Mucosa of rectum (tissue), 2 donors: ENCODE measurements around the gene MAVS.

Experiments
- H3K27ac ChIP-seq, 2 donors: one replicate each; pipeline ENCODE4 v1.7.0; 2013; ENCODE audit warnings: inconsistent platforms in 2 of 2, low read depth in 2 of 2, low read length in 2 of 2
- H3K27me3 ChIP-seq, 2 donors: one replicate each; pipeline ENCODE4 v1.7.0; 2013; ENCODE audit warnings: low read length in 2 of 2; ENCODE audit not compliant: control insufficient read depth in 2 of 2, insufficient read depth in 2 of 2
- H3K36me3 ChIP-seq, 2 donors: one replicate each; pipeline ENCODE4 v1.7.0; 2013; ENCODE audit warnings: low read length in 2 of 2; ENCODE audit not compliant: control insufficient read depth in 2 of 2, insufficient read depth in 2 of 2
- H3K4me1 ChIP-seq, 2 donors: one replicate each; pipeline ENCODE4 v1.7.0; 2013; ENCODE audit warnings: low read length in 2 of 2, mild to moderate bottlenecking in 1 of 2; ENCODE audit not compliant: control insufficient read depth in 2 of 2, insufficient read depth in 2 of 2
- H3K4me3 ChIP-seq, 2 donors: one replicate each; pipeline ENCODE4 v1.7.0; 2013; ENCODE audit warnings: low read length in 2 of 2
- H3K9ac ChIP-seq, 2 donors: one replicate each; pipeline ENCODE4 v1.7.0; 2013; ENCODE audit warnings: low read length in 2 of 2, low read depth in 1 of 2, mild to moderate bottlenecking in 1 of 2
- H3K9me3 ChIP-seq, 2 donors: one replicate each; pipeline ENCODE4 v1.7.0; 2013; ENCODE audit warnings: low read length in 2 of 2; ENCODE audit not compliant: control insufficient read depth in 2 of 2
- donor health status: healthy.
- donor health status: Normal muscosa, but diverticular disease.

The MAVS gene

DNA sequence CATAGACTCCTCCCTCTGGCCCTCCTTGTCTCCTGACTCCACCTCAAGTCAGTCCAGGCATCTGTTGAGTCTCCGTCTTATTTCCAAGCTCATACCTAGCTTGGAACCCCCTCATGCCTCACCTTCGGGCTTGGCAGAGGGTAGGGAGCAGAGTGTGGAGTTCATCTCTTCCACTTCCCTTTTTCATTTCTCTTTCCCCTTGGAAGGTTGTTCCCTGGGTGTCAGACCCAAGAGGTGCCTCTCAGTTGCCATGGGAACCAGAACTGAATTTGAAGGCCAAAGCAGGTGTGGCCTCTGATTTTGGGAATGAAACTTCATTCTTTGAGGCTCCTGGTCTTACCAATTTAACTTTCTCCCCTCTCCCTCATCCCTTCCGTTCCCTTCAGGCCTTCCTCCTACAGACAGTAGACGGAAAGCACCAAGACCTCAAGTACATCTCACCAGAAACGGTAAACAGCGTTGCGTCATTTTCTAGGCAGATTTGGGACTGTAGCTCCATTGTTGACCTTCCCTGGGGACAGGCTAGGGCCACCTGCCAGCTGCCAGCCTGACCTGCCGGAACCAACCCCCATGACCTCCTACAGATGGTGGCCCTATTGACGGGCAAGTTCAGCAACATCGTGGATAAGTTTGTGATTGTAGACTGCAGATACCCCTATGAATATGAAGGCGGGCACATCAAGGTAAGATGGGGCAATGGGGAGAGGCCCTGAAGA, 44.0 kb upstream of the MAVS start:
- peaks cover 43 to 49% of the 10 kb centered on the region in 2 donors for H3K4me1 ChIP-seq
- no peak overlapping the region for H3K4me3 ChIP-seq
- no peak overlapping the region for H3K27ac ChIP-seq
- peaks cover 27 to 31% of the 10 kb centered on the region in 2 donors for H3K36me3 ChIP-seq
- H3K27me3 ChIP-seq = no peaks in the 10 kb centered on the region
- no peaks in the 10 kb centered on the region for H3K9me3 ChIP-seq
- H3K9ac ChIP-seq = no peak overlapping the region

DNA sequence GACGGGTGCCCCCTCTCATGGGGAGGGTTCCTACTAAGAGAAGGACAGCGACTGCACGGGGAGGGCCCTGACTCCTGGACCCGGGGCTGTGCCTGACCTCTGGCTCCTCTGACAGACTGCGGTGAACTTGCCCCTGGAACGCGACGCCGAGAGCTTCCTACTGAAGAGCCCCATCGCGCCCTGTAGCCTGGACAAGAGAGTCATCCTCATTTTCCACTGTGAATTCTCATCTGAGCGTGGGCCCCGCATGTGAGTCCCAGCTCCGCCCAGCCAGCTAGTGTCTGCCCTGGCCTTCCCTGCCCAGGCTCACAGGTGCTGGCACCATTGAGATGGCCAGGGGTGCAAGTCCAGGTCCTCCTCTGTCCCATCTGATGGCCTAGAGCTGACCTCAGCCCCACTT, 43.3 kb upstream of the MAVS start:
- H3K36me3 ChIP-seq = peaks cover 27 to 31% of the 10 kb centered on the region in 2 donors
- no peak overlapping the region for H3K4me3 ChIP-seq
- H3K4me1 ChIP-seq = peaks cover 45 to 51% of the 10 kb centered on the region in 2 donors
- no peak overlapping the region for H3K9ac ChIP-seq
- no peak overlapping the region for H3K27ac ChIP-seq
- H3K9me3 ChIP-seq = no peaks in the 10 kb centered on the region
- H3K27me3 ChIP-seq = no peaks in the 10 kb centered on the region

DNA sequence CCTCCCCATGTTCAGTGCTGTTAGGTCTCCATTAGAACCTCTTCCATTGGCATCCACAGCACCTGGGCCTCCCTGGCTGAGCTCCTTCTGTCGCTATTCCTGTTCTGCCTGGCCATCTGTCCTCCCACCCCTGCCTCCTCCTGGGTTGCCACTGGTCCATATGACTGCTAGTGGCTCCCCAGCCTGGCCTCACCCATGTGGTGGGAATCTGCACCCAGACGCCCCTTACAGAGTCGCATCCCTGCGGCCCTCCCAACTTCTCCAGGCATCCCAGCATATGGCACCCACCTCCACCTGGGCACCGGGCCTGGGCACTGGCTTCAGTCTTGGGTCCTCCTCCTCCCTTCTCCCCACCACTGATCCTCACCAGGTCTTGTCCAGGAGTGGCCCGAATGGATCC, 42.8 kb upstream of the MAVS start:
- no peak overlapping the region for H3K4me3 ChIP-seq
- no peak overlapping the region for H3K27ac ChIP-seq
- H3K4me1 ChIP-seq = peaks cover 43 to 49% of the 10 kb centered on the region in 2 donors

DNA sequence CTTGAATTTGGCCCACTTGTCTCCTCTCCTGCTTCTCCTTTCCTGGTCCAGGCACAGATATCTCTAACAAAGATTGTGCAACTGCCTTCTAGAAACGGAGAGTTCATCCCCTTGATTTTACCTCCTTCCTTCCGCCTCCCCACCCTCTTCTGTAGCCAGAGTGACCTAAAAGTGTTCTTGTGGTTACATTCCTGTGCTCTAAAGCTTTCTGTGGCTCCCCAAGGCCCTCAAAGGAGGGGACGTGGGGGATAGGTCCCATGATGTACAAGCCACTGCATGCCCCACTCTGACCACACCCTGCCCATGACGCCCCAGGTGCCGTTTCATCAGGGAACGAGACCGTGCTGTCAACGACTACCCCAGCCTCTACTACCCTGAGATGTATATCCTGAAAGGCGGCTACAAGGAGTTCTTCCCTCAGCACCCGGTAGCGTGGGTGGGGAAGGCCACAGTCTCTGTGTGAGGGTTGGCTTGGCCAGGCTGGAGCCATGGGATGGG, 42.3 kb upstream of the MAVS start:
- peaks cover 39 to 45% of the 10 kb centered on the region in 2 donors for H3K4me1 ChIP-seq
- H3K36me3 ChIP-seq = peaks cover 27 to 31% of the 10 kb centered on the region in 2 donors
- no peak overlapping the region for H3K27ac ChIP-seq
- H3K4me3 ChIP-seq = no peak overlapping the region
- no peaks in the 10 kb centered on the region for H3K27me3 ChIP-seq
- no peaks in the 10 kb centered on the region for H3K9me3 ChIP-seq
- H3K9ac ChIP-seq = no peak overlapping the region

More for the DNA sequence above, 42.8 kb upstream of the MAVS start:
- Histone ChIP-seq H3K36me3 (peaks cover 27 to 31% of the 10 kb centered on the region in 2 donors), H3K9ac (no peak overlapping the region), H3K9me3 (no peaks in the 10 kb centered on the region), H3K27me3 (no peaks in the 10 kb centered on the region)

DNA sequence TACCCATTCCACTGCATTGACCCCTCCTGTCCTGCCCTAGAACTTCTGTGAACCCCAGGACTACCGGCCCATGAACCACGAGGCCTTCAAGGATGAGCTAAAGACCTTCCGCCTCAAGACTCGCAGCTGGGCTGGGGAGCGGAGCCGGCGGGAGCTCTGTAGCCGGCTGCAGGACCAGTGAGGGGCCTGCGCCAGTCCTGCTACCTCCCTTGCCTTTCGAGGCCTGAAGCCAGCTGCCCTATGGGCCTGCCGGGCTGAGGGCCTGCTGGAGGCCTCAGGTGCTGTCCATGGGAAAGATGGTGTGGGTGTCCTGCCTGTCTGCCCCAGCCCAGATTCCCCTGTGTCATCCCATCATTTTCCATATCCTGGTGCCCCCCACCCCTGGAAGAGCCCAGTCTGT, 41.9 kb upstream of the MAVS start:
- Histone ChIP-seq H3K4me3 (no peak overlapping the region), H3K4me1 (peaks cover 34 to 41% of the 10 kb centered on the region in 2 donors), H3K36me3 (peaks cover 27 to 31% of the 10 kb centered on the region in 2 donors), H3K9me3 (no peaks in the 10 kb centered on the region), H3K27me3 (no peaks in the 10 kb centered on the region), H3K27ac (no peak overlapping the region), H3K9ac (no peak overlapping the region)

DNA sequence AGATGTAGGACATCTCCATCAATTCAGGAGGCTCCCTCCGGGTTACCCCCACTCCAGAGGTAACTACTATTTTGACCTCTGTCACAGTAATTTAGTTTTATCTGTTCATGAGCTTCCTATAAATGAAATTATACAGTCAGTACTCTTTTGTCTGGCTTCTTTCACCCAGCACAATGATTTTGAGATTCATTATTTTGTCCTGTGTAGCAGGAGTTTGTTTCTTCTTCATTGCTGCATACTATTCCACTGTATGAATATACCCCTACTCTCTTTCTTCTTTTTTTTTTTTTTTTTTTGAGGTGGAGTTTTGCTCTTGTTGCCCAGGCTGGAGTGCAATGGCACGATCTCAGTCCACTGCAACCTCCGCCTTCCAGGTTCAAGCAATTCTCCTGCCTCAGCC, 38.1 kb upstream of the MAVS start:
- peak overlapping the region; percentile 97 for H3K27ac ChIP-seq
- H3K9me3 ChIP-seq = no peaks in the 10 kb centered on the region
- peak overlapping the region in 1 of 2 donors; percentile 67 for H3K9ac ChIP-seq
- peaks cover 50 to 62% of the 10 kb centered on the region in 2 donors for H3K4me1 ChIP-seq
- peak overlapping the region in 1 of 2 donors; percentile 21 for H3K4me3 ChIP-seq
- H3K27me3 ChIP-seq = no peaks in the 10 kb centered on the region
- peaks cover 8 to 12% of the 10 kb centered on the region in 2 donors for H3K36me3 ChIP-seq

DNA sequence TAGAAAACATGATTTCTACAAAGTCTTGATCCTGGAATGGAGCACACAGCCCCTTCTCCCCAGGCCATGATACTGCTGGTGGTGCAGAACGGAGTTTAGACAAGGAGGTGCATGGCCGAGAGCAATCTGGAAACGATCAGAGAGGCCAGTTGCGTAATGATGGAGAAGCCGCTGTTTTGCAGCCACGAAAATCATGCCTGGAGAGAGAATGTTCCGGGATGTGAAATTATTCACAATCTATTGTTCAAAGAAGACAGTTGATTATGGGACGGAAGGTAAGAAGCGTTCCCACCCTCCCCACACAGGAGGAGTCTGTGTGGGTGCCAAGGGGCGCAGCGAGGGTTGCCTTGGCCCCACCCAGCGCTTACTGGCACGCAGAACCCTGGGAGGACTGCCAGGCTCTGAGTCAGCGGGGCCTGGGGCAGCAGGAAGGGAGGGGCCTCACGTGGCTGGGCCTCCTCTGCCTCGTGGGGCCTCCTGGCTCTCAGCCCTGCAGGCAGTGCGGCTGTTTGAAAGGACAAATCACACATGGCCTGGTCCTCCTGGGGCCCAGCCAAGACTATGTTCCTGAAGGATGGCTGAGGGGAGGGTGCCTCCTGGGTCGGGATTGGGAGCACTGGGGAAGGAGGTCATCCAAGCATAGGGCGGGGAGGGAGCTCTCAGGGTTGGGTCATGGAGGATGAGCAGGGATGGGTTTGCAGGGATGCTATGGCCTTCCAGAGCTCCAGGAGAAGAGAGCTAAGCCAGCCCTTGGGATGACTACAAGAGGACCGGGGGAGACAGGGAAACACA, 35.0 kb upstream of the MAVS start:
- Histone ChIP-seq H3K9ac (peak overlapping the region; percentile 40 to 53), H3K4me3 (peak overlapping the region; percentile 54 to 72), H3K27me3 (no peaks in the 10 kb centered on the region), H3K4me1 (peaks cover 49 to 55% of the 10 kb centered on the region in 2 donors), H3K9me3 (no peaks in the 10 kb centered on the region), H3K36me3 (no peaks in the 10 kb centered on the region), H3K27ac (peak overlapping the region; percentile 88 to 89)

DNA sequence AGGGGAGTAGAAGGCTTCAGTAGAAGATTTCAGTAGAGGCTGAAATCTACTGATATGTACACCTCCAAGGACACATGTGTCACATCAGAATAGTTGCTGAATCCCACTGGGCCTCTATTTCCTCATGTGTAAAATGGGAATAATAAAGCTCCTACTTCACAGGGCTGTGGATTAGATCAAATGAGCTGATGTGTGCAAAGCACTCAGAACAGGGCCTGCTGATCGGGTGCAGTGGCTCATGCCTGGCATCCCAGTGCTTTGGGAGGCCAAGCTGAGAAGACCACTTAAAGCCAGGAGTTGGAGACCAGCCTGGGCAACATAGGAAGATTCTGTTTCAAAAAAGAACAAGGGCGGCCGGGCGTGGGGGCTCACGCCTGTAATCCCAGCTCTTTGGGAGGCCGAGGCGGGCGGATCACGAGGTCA, 34.4 kb upstream of the MAVS start:
- Histone ChIP-seq H3K9ac (peak overlapping the region; percentile 20 to 53), H3K4me1 (peaks cover 43 to 49% of the 10 kb centered on the region in 2 donors), H3K9me3 (no peaks in the 10 kb centered on the region), H3K27ac (peak overlapping the region; percentile 88 to 89), H3K36me3 (no peaks in the 10 kb centered on the region), H3K4me3 (no peak overlapping the region), H3K27me3 (no peaks in the 10 kb centered on the region)

DNA sequence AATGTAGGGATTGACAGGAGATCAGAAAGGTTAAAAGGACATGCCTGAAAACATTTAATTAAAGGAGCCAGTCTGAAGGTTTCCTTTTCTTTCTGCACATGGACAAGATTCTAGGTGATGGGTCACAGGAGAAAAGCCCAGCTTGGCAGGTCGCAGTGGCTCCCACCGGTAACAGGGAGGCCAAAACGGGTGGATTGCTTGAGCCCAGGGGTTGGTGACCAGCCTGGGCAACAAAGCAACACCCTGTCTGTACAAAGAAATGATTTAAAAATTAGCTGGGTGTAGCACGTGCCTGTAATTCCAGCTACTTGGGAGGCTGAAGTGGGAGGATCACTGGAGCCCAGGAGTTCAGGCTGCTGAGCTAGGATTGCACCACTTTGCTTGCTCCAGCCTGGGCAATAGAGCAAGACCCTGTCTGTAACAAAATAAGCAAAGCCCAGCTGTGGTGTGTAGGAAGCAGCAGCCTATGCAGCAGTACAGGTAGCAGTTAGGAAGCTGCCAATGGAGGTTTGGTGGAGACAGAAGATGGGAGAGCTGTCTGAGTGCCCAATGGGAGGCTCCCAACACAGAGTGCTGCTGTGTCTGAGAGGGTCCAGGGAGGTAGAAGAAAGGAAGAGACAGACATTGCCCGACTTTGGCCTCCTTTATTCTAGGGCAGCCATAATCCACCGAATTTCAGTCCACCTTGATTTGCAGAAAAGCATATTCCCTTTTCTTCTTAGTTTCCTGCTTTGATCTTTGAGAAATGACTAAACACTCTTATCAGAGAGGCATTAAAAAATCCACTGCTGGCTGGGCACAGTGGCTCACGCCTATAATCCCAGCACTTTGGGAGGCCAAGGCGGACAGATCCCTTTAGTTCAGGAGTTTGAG, 33.4 kb upstream of the MAVS start:
- Histone ChIP-seq H3K4me1 (peaks cover 33 to 42% of the 10 kb centered on the region in 2 donors), H3K9ac (peak overlapping the region; percentile 26 to 51), H3K36me3 (no peaks in the 10 kb centered on the region), H3K4me3 (no peak overlapping the region), H3K27me3 (no peaks in the 10 kb centered on the region), H3K9me3 (no peaks in the 10 kb centered on the region), H3K27ac (peak overlapping the region; percentile 48 to 52)
